H9 (cell line): ENCODE results near the gene TMEM134. TPM values are rescaled to one million over a fixed set of nuclear protein-coding genes. Genes with fewer than 3 reads are reported as not detected.

ENCODE experiments used
- DNase-seq: peaks from one replicate; pipeline ENCODE4 v3.0.0-alpha.2; 2017
- H2AFZ ChIP-seq: one replicate; pipeline ENCODE4 v1.6.1; 2013; ENCODE audit warnings: mild to moderate bottlenecking, low read length, control low read depth, moderate library complexity
- H2AK5ac ChIP-seq: 2 replicates; pipeline ENCODE4 v1.6.1; 2013; ENCODE audit warnings: low read length, control low read depth, mixed read lengths; ENCODE audit not compliant: insufficient read length
- H2BK120ac ChIP-seq: one replicate; pipeline ENCODE4 v1.6.1; 2013; ENCODE audit warnings: low read depth, mild to moderate bottlenecking, low read length, control low read depth, inconsistent platforms; ENCODE audit not compliant: poor library complexity, severe bottlenecking
- H2BK12ac ChIP-seq: 2 replicates; pipeline ENCODE4 v1.6.1; 2013; ENCODE audit warnings: low read length, control low read depth, mixed read lengths, low read depth; ENCODE audit not compliant: insufficient read length
- H2BK15ac ChIP-seq: 2 replicates; pipeline ENCODE4 v1.6.1; 2013; ENCODE audit warnings: low read depth, low read length, control low read depth
- H2BK20ac ChIP-seq: one replicate; pipeline ENCODE4 v1.6.1; 2013; ENCODE audit warnings: low read depth, mild to moderate bottlenecking, low read length, control low read depth, inconsistent platforms; ENCODE audit not compliant: poor library complexity, severe bottlenecking
- H2BK5ac ChIP-seq: 2 replicates; pipeline ENCODE4 v1.6.1; 2013; ENCODE audit warnings: low read length, control low read depth, mixed read lengths; ENCODE audit not compliant: insufficient read length
- H3K14ac ChIP-seq: 2 replicates; pipeline ENCODE4 v1.6.1; 2013; ENCODE audit warnings: low read length, control low read depth; ENCODE audit not compliant: insufficient read depth
- H3K18ac ChIP-seq: 2 replicates; pipeline ENCODE4 v1.6.1; 2013; ENCODE audit warnings: low read depth, mild to moderate bottlenecking, mixed read lengths, low read length, control low read depth; ENCODE audit not compliant: insufficient read length
- H3K23ac ChIP-seq: 2 replicates; pipeline ENCODE4 v1.6.1; 2013; ENCODE audit warnings: low read length, control low read depth, mixed read lengths, low read depth; ENCODE audit not compliant: insufficient read length
- H3K23me2 ChIP-seq: 2 replicates; pipeline ENCODE4 v1.6.1; 2013; ENCODE audit warnings: low read depth, mild to moderate bottlenecking, mixed read lengths, low read length, control low read depth; ENCODE audit not compliant: insufficient read length, poor library complexity, severe bottlenecking
- H3K27ac ChIP-seq: 2 replicates; pipeline ENCODE4 v1.5.1; 2013; ENCODE audit warnings: low read length, control low read depth, mixed read lengths, low read depth; ENCODE audit not compliant: insufficient read length
- H3K27me3 ChIP-seq: 2 replicates; pipeline ENCODE4 v1.6.1; 2013; ENCODE audit warnings: low read length, control low read depth, inconsistent platforms; ENCODE audit not compliant: insufficient read depth
- H3K4ac ChIP-seq: 2 replicates; pipeline ENCODE4 v1.6.1; 2013; ENCODE audit warnings: low read depth, mild to moderate bottlenecking, control low read depth, inconsistent platforms, low read length, moderate library complexity
- H3K4me1 ChIP-seq: 2 replicates; pipeline ENCODE4 v1.6.1; 2013; ENCODE audit warnings: low read length, control low read depth, inconsistent platforms; ENCODE audit not compliant: insufficient read depth
- H3K4me2 ChIP-seq: 2 replicates; pipeline ENCODE4 v1.6.1; 2013; ENCODE audit warnings: low read length, control low read depth, mixed read lengths; ENCODE audit not compliant: insufficient read length, insufficient read depth
- H3K56ac ChIP-seq: 2 replicates; pipeline ENCODE4 v1.6.1; 2013; ENCODE audit warnings: low read depth, mild to moderate bottlenecking, mixed read lengths, low read length, control low read depth; ENCODE audit not compliant: insufficient read length
- H3K79me1 ChIP-seq: 2 replicates; pipeline ENCODE4 v1.6.1; 2013; ENCODE audit warnings: low read depth, mild to moderate bottlenecking, moderate library complexity, low read length, control low read depth, inconsistent platforms; ENCODE audit not compliant: insufficient read depth, poor library complexity, severe bottlenecking
- H3K79me2 ChIP-seq: 2 replicates; pipeline ENCODE4 v1.6.1; 2013; ENCODE audit warnings: low read length, control low read depth, inconsistent platforms; ENCODE audit not compliant: insufficient read depth
- H3K9ac ChIP-seq: 2 replicates; pipeline ENCODE4 v1.6.1; 2013; ENCODE audit warnings: low read length, control low read depth, mixed read lengths; ENCODE audit not compliant: insufficient read length; ENCODE audit errors: extremely low read depth
- H3K9me3 ChIP-seq: one replicate; pipeline ENCODE4 v1.6.1; 2013; ENCODE audit warnings: low read depth, low read length, inconsistent platforms; ENCODE audit not compliant: control insufficient read depth
- H3T11ph ChIP-seq: one replicate; pipeline ENCODE4 v1.6.1; 2013; ENCODE audit warnings: mild to moderate bottlenecking, low read length, control low read depth, inconsistent platforms
- H4K20me1 ChIP-seq: one replicate; pipeline ENCODE4 v1.6.1; 2013; ENCODE audit not compliant: control insufficient read depth, insufficient read length, insufficient read depth
- H4K5ac ChIP-seq: 2 replicates; pipeline ENCODE4 v1.6.1; 2013; ENCODE audit warnings: low read depth, mild to moderate bottlenecking, mixed read lengths, low read length, control low read depth; ENCODE audit not compliant: insufficient read length
- H4K8ac ChIP-seq: replicated peaks from 2 replicates; pipeline ENCODE4 v1.6.1; 2013; ENCODE audit warnings: low read length, control low read depth, mixed read lengths, low read depth; ENCODE audit not compliant: insufficient read length
- H4K91ac ChIP-seq: 2 replicates; pipeline ENCODE4 v1.6.1; 2013; ENCODE audit warnings: low read depth, mild to moderate bottlenecking, moderate library complexity, mixed read lengths, low read length, control low read depth; ENCODE audit not compliant: insufficient read length
- H3K27ac Mint-ChIP-seq, 3 experiments: 2 replicates in 2 of 3; 3 replicates in 1 of 3; pipeline ENCODE4 v1.8.0; 2020 to 2021; ENCODE audit warnings: mixed read lengths in 3 of 3, mild to moderate bottlenecking in 1 of 3, moderate library complexity in 1 of 3
- H3K27me3 Mint-ChIP-seq: 2 replicates; pipeline ENCODE4 v1.8.0; 2021; ENCODE audit warnings: low read depth, mild to moderate bottlenecking, moderate library complexity, mixed read lengths
- H3K36me3 Mint-ChIP-seq, 3 experiments: 2 replicates in 2 of 3; 3 replicates in 1 of 3; pipeline ENCODE4 v1.8.0; 2020 to 2021; ENCODE audit warnings: low read depth in 3 of 3, mixed read lengths in 3 of 3; ENCODE audit not compliant: insufficient read depth in 1 of 3
- H3K4me1 Mint-ChIP-seq, 2 experiments: 2 replicates each; pipeline ENCODE4 v1.8.0; 2020; ENCODE audit warnings: mixed read lengths in 2 of 2
- H3K4me3 Mint-ChIP-seq, 2 experiments: 2 replicates in 1 of 2; 3 replicates in 1 of 2; pipeline ENCODE4 v1.8.0; 2020 to 2021; ENCODE audit warnings: mild to moderate bottlenecking in 2 of 2, mixed read lengths in 2 of 2, moderate library complexity in 1 of 2
- H3K9me3 Mint-ChIP-seq, 2 experiments: 2 replicates in 1 of 2; 3 replicates in 1 of 2; pipeline ENCODE4 v1.8.0; 2020; ENCODE audit warnings: mild to moderate bottlenecking in 2 of 2, mixed read lengths in 2 of 2, moderate library complexity in 1 of 2
- WGBS: extraction: QIAGEN DNeasy Blood & Tissue Kit; methylation state at CpG from one replicate; pipeline ENCODE4 v1.1.7; 2013; ENCODE audit warnings: missing lambda C conversion rate, low lambda C conversion rate, mixed read lengths; ENCODE audit not compliant: insufficient read length; ENCODE audit errors: extremely low coverage; 5-methylcytosine and 5-hydroxymethylcytosine counted together
- microRNA-seq: library from miRNA; unstranded; fragments of <30 nt; microRNA quantifications from one replicate; pipeline ENCODE4, GENCODE V29; 2020; ENCODE audit warnings: borderline microRNAs expressed
- total RNA-seq: library from RNA; stranded (reverse); gene quantifications from 2 replicates; pipeline ENCODE4 v1.2.1, GENCODE V29; 2021
- TF ChIP-seq, protein P1 (sequence below): fragments of 200-600 bp; sonication (generic); conservative IDR thresholded peaks from 3 replicates; pipeline ENCODE4 v1.8.0; 2021; ENCODE audit warnings: antibody characterized with exemption, mild to moderate bottlenecking

The TMEM134 gene
- total RNA-seq, 1 experiment from 2014 or later = 53.6 TPM

GRCh38 chr11:67411785-67412152, 57.3 kb downstream of the TMEM134 start:
- H2BK120ac ChIP-seq = no peak overlapping the region
- H3K36me3 Mint-ChIP-seq = no peaks in the 10 kb centered on the region
- no peak overlapping the region for H3K18ac ChIP-seq
- H3K27ac ChIP-seq = no peak overlapping the region
- H3K9me3 ChIP-seq = no peaks in the 10 kb centered on the region
- H3K27me3 ChIP-seq = no peaks in the 10 kb centered on the region
- no peak overlapping the region for H2BK12ac ChIP-seq
- H3K9me3 Mint-ChIP-seq = no peaks in the 10 kb centered on the region; a peak in 1 of 5 replicates
- no peak overlapping the region for H3K4me3 Mint-ChIP-seq
- H4K91ac ChIP-seq = no peak overlapping the region
- no peaks in the 10 kb centered on the region for H3K79me1 ChIP-seq
- no peak overlapping the region for H3K23ac ChIP-seq
- peaks cover 23 to 38% of the 10 kb centered on the region in 2 experiments for H3K4me1 Mint-ChIP-seq
- no peak overlapping the region for H3T11ph ChIP-seq
- TF ChIP-seq, protein P1, sequence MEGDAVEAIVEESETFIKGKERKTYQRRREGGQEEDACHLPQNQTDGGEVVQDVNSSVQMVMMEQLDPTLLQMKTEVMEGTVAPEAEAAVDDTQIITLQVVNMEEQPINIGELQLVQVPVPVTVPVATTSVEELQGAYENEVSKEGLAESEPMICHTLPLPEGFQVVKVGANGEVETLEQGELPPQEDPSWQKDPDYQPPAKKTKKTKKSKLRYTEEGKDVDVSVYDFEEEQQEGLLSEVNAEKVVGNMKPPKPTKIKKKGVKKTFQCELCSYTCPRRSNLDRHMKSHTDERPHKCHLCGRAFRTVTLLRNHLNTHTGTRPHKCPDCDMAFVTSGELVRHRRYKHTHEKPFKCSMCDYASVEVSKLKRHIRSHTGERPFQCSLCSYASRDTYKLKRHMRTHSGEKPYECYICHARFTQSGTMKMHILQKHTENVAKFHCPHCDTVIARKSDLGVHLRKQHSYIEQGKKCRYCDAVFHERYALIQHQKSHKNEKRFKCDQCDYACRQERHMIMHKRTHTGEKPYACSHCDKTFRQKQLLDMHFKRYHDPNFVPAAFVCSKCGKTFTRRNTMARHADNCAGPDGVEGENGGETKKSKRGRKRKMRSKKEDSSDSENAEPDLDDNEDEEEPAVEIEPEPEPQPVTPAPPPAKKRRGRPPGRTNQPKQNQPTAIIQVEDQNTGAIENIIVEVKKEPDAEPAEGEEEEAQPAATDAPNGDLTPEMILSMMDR = no peak
- no peaks in the 10 kb centered on the region for H4K20me1 ChIP-seq
- H3K4me1 ChIP-seq = no peaks in the 10 kb centered on the region
- H3K79me2 ChIP-seq = no peaks in the 10 kb centered on the region
- H3K9ac ChIP-seq = no peak overlapping the region
- no peak overlapping the region for H2AFZ ChIP-seq
- WGBS = no CpG with 5 or more reads among the region's 7 CpGs
- no peak overlapping the region for H3K4me2 ChIP-seq
- no peak overlapping the region for H4K8ac ChIP-seq
- peaks cover 50% of the 10 kb centered on the region for H3K27me3 Mint-ChIP-seq
- no peak overlapping the region for H2BK5ac ChIP-seq
- H3K56ac ChIP-seq = no peak overlapping the region
- no peaks in the 10 kb centered on the region for H3K23me2 ChIP-seq
- H3K27ac Mint-ChIP-seq = no peak overlapping the region
- no peak overlapping the region for H3K4ac ChIP-seq
- H2BK20ac ChIP-seq = no peak overlapping the region
- H3K14ac ChIP-seq = no peak overlapping the region
- H2BK15ac ChIP-seq = no peak overlapping the region
- DNase-seq = no peak
- no peak overlapping the region for H2AK5ac ChIP-seq
- no peak overlapping the region for H4K5ac ChIP-seq

Small RNA genes lying within 50 kb of the gene (microRNA-seq; reads per million reads assigned to microRNA genes)
- not detected for gene MIR6752

Other genes with a start within 250 kb of the TMEM134 start
- gene GRK2, start 202.8 kb downstream of the TMEM134 start, total RNA-seq = 55.5 and 56.3 TPM in 2 replicates
- gene ANKRD13D, start 179.9 kb downstream of the TMEM134 start, total RNA-seq = 40.9 and 42.1 TPM in 2 replicates
- 42.2 and 44.2 TPM in 2 replicates for gene SSH3, start 165.7 kb downstream of the TMEM134 start, total RNA-seq
- gene POLD4, start 115.7 kb downstream of the TMEM134 start, total RNA-seq = 19.5 and 22.3 TPM in 2 replicates
- 1.6 and 2.1 TPM in 2 replicates for gene CLCF1, start 95.7 kb downstream of the TMEM134 start, total RNA-seq
- gene RAD9A, start 77.3 kb downstream of the TMEM134 start, total RNA-seq = 20.9 and 23.8 TPM in 2 replicates
- 205 and 214 TPM in 2 replicates for gene PPP1CA, start 67.4 kb downstream of the TMEM134 start, total RNA-seq
- 0.28 and 0.44 TPM in 2 replicates for gene TBC1D10C, start 65.2 kb downstream of the TMEM134 start, total RNA-seq
- 0.88 and 1.1 TPM in 2 replicates for gene CARNS1, start 53.6 kb downstream of the TMEM134 start, total RNA-seq
- 46.6 and 51.7 TPM in 2 replicates for gene RPS6KB2, start 40.8 kb downstream of the TMEM134 start, total RNA-seq
- 1.7 and 1.9 TPM in 2 replicates for gene PTPRCAP, start 31.6 kb downstream of the TMEM134 start, total RNA-seq
- gene CORO1B, start 25.8 kb downstream of the TMEM134 start, total RNA-seq = 80.9 and 86.4 TPM in 2 replicates
- not detected in 2 replicates for gene GPR152, start 16.5 kb downstream of the TMEM134 start, total RNA-seq
- 0.09 TPM in 1 of 2 replicates, not detected in the other for gene CABP4, start 13.9 kb downstream of the TMEM134 start, total RNA-seq
- 31.9 and 35.6 TPM in 2 replicates for gene AIP, start 13.8 kb upstream of the TMEM134 start, total RNA-seq
- gene PITPNM1, start 36.1 kb upstream of the TMEM134 start, total RNA-seq = 43.5 and 50.1 TPM in 2 replicates
- 32.9 and 36.1 TPM in 2 replicates for gene CDK2AP2, start 38.9 kb upstream of the TMEM134 start, total RNA-seq
- gene CABP2, start 54.2 kb upstream of the TMEM134 start, total RNA-seq = not detected in 2 replicates
- 1,469 and 1,513 TPM in 2 replicates for gene GSTP1, start 114.6 kb upstream of the TMEM134 start, total RNA-seq
- gene NDUFV1, start 137.7 kb upstream of the TMEM134 start, total RNA-seq = 152 and 154 TPM in 2 replicates
- gene NUDT8, start 160.7 kb upstream of the TMEM134 start, total RNA-seq = 6.5 and 6.8 TPM in 2 replicates
- not detected in 2 replicates for gene TBX10, start 170.5 kb upstream of the TMEM134 start, total RNA-seq
- not detected in 2 replicates for gene ACY3, start 181.5 kb upstream of the TMEM134 start, total RNA-seq
- gene ALDH3B2, start 205.4 kb upstream of the TMEM134 start, total RNA-seq = not detected in 2 replicates